ENCODE results near the gene SLIT3.
A peak's percentile ranks its signal among the peaks of the same experiment; 100 is the strongest.

SLIT3 gene

GRCh38 chr5:168614661-168615060 lies 686.3 kb downstream of the SLIT3 start:
- H3K4me3 ChIP-seq (ENCODE audit: low read length), result no peak overlapping the region
- TF ChIP-seq CTCF (conservative IDR thresholded peaks at IDR 0.05; ENCODE audit: low read length), result no peak
- no peak for DNase-seq (ENCODE audit: low read depth)

GRCh38 chr5:168613996-168614395 lies 686.9 kb downstream of the SLIT3 start:
- no peak for TF ChIP-seq CTCF (conservative IDR thresholded peaks at IDR 0.05; ENCODE audit: low read length)
- no peak for DNase-seq (ENCODE audit: low read depth)
- no peak overlapping the region for H3K4me3 ChIP-seq (ENCODE audit: low read length)

GRCh38 chr5:168613396-168613795 lies 687.5 kb downstream of the SLIT3 start:
- no peak for TF ChIP-seq CTCF (conservative IDR thresholded peaks at IDR 0.05; ENCODE audit: low read length)
- H3K4me3 ChIP-seq (ENCODE audit: low read length), result no peak overlapping the region
- no peak for DNase-seq (ENCODE audit: low read depth)

GRCh38 chr5:168612996-168613395 lies 687.9 kb downstream of the SLIT3 start:
- no peak for DNase-seq (ENCODE audit: low read depth)
- no peak overlapping the region for H3K4me3 ChIP-seq (ENCODE audit: low read length)
- no peak for TF ChIP-seq CTCF (conservative IDR thresholded peaks at IDR 0.05; ENCODE audit: low read length)

- H3K4me3 ChIP-seq (ENCODE audit: low read length), result no peak overlapping the region
- no peak for TF ChIP-seq CTCF (conservative IDR thresholded peaks at IDR 0.05; ENCODE audit: low read length)
- DNase-seq (ENCODE audit: low read depth), result peak; percentile 16
Measured at GRCh38 chr5:168612123-168612522, 688.8 kb downstream of the SLIT3 start.
